NB4 (cell line): ENCODE data around the gene GRAMD4.

ENCODE experiments used
- DNase-seq: peaks from one replicate; pipeline ENCODE4 v3.0.0; 2010; ENCODE audit warnings: low read depth
- H3K4me3 ChIP-seq: one replicate; pipeline ENCODE4 v1.5.1; 2011; ENCODE audit warnings: mild to moderate bottlenecking, low read depth, low read length, moderate library complexity
- CTCF ChIP-seq: IDR thresholded peaks from one replicate; pipeline ENCODE4 v1.5.1; 2012; ENCODE audit warnings: low read depth, low read length
- MYC ChIP-seq: IDR thresholded peaks from 2 replicates; pipeline ENCODE4 v1.6.1; 2011; ENCODE audit warnings: low read depth, low read length
- POLR2A ChIP-seq: IDR thresholded peaks from 2 replicates; pipeline ENCODE4 v1.6.1; 2011; ENCODE audit warnings: mild to moderate bottlenecking; ENCODE audit not compliant: insufficient read length; ENCODE audit errors: extremely low read depth
- TF ChIP-seq, protein P1 (sequence below): IDR thresholded peaks from 2 replicates; pipeline ENCODE4 v1.6.1; 2011; ENCODE audit warnings: low read depth, low read length

GRAMD4 gene

DNA sequence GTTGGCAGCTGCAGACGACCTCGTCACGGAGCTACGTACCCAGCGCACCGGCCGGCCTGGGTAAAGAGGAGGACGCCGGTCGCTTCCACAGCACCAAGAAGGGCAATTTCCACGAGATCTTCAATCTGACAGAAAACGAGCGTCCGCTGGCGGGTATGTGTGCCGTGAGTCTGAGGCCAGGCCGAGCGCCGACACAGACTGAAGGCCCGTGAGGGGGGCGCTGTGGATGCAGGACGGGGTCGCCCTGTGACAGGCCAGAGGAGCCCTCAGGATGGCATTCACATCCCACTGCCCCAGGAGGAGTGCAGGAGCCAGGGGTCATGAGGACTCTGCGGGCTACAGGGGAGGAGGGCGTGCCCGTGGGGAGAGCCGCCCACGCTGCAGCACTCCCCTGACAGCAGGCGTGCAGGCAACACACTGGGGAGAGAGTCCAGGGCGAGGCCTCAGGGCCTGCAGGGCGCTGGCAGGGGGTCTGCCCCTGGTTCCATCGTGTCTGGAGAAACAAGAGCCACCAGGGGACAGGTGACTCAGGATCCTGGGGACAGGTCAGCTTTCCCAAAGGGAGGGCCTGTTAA, 53.6 kb downstream of the GRAMD4 start:
- DNase-seq = no peak
- no peak for TF ChIP-seq MYC
- no peak overlapping the region for H3K4me3 ChIP-seq

DNA sequence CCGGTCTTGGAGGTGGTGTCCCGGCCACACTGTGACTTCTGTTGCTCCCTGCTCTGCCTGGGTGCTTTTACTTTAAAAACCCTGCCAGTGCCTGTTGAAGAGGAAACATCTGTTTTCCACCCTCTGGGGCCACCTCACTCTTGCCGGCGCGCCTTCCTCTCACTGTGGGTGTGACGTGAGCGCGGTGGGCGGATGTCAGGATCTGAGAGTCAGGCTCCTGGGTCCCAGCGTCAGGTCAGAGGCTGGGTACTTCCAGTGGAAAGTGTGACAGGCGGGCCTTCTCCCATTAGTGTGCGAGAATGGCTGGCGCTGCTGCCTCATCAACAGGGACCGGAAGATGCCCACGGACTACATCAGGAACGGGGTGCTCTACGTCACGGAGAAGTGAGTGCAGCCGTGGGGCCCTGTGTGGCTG, 54.2 kb downstream of the GRAMD4 start:
- no peak overlapping the region for H3K4me3 ChIP-seq
- TF ChIP-seq, protein P1, sequence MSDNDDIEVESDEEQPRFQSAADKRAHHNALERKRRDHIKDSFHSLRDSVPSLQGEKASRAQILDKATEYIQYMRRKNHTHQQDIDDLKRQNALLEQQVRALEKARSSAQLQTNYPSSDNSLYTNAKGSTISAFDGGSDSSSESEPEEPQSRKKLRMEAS = no peak
- TF ChIP-seq POLR2A (no peak), CTCF (no peak), MYC (no peak)
- no peak for DNase-seq

DNA sequence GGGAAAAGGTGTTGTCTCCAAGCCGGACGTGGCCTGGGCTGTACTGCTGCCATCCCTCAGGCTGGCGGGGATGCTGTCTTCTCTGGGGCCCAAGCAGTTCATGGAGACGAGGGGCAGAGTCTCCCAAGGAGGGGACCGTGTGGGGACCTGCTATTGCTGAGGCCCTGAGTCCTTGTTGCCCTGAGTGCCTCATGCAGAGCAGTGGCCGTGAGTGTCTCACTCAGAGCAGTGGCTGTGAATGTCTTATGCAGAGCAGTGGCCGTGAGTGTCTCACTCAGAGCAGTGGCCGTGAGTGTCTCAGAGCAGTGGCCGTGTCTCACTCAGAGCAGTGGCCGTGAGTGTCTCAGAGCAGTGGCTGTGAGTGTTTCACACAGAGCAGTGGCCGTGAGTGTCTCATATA, 54.7 kb downstream of the GRAMD4 start:
- H3K4me3 ChIP-seq = no peak overlapping the region
- no peak for DNase-seq
- TF ChIP-seq MYC = no peak
- no peak for TF ChIP-seq POLR2A
- TF ChIP-seq, protein P1 = no peak
- TF ChIP-seq CTCF = no peak

DNA sequence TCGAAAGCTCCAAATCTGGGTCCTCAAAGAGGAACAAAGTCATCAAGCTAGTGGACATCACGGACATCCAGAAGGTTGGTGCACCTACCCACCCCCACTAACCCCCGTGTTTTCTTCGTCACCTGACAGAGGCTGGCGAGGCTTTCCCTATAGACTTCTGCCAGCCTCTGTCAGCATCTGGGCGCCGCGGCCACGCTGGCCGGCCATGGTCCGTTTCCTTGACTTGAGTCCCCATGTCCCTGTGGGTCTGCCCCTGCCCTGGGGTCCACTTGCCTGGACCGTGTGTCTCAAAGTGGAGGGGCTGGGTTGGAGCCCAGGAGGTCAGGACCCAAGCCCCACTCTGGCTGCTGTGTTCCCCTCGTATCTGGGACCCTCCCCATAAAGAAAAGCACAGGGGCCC, 55.3 kb downstream of the GRAMD4 start:
- TF ChIP-seq, protein P1 = no peak
- no peak for TF ChIP-seq CTCF
- TF ChIP-seq POLR2A = no peak
- no peak for TF ChIP-seq MYC
- H3K4me3 ChIP-seq = no peak overlapping the region
- no peak for DNase-seq

GRCh38 chr22:46675938-46676337, 55.8 kb downstream of the GRAMD4 start:
- H3K4me3 ChIP-seq = no peak overlapping the region
- DNase-seq = no peak
- no peak for TF ChIP-seq MYC
- TF ChIP-seq, protein P1 = no peak
- TF ChIP-seq CTCF = no peak
- no peak for TF ChIP-seq POLR2A

- no peak for DNase-seq
- TF ChIP-seq CTCF = no peak
- no peak overlapping the region for H3K4me3 ChIP-seq
Observed at GRCh38 chr22:46676479-46676878, 56.3 kb downstream of the GRAMD4 start.
